Measurements from ENCODE around the gene IL1R1. TPM values are rescaled to one million over a fixed set of nuclear protein-coding genes. Genes with fewer than 3 reads are reported as not detected.
A peak's percentile ranks its signal among the peaks of the same experiment; 100 is the strongest.

Gene IL1R1
- total and polyA plus RNA-seq, 2 of the 4 experiments (the other 2 are of a cell fraction): 6.5 to 13.8 TPM

DNA sequence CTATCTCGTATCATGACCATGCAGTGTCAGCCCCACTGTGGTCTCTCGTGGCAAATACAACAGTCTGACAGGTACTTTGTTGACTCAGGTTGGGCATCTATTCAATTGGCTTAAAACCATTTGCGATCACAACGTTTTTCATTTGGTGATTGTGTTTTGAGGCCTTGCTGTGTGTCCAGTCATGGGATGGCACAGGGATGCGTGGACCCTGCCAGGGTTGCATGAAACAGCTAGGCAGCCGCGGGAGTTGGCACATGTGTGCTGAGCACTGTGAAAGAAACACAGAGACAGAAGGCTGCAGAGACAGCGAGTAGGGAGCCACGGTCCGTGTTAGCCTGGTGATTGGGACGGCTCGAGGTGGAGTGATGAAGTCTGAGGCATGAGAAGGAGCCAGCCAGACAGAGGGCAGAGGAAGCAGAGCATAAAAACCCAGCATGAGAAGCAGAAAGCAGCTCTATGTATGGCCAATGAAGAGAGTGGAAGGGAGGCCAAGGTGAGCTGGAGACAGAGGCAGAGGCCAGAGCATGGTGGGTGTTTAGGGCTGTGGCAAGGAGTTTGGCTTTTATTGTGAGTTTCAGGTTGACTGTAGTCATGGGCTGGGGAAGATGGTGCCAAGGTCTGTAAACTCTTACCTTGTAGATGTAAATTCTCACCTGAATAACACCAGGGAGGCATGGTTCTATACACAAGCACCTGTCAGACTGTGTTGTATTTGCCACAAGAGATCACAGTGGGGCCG lies 31.8 kb upstream of the IL1R1 start:
- DNase-seq: no peak
- Histone ChIP-seq H2BK20ac (ENCODE audit: low read depth, low read length) (no peak overlapping the region; the same call in 1 of the 2 replicates), H2BK15ac (ENCODE audit: low read depth, low read length) (peak overlapping the region; percentile 31; the same call in 2 of the 3 replicates), H2AK9ac (replicated peaks; ENCODE audit: low read depth, low read length, poor library complexity) (no peak overlapping the region), H3K4ac (ENCODE audit: low read depth, low read length) (no peak overlapping the region), H2AK5ac (ENCODE audit: low read depth, low read length) (peak overlapping the region; percentile 26), H3K9ac (ENCODE audit: low read depth, low read length) (no peak overlapping the region), H4K20me1 (ENCODE audit: insufficient read depth, low read length) (no peaks in the 10 kb centered on the region), H3K9me3 (ENCODE audit: control insufficient read depth, insufficient read depth, low read length) (no peaks in the 10 kb centered on the region), H3K18ac (ENCODE audit: low read depth, low read length) (no peak overlapping the region), H3K36me3 (ENCODE audit: control insufficient read depth, insufficient read depth, low read length) (peaks cover 22% of the 10 kb centered on the region), H3K27ac (ENCODE audit: insufficient read depth, low read length) (no peak overlapping the region), H3K4me1 (ENCODE audit: control insufficient read depth, insufficient read depth, low read length) (peaks cover 28% of the 10 kb centered on the region), H3K79me1 (ENCODE audit: low read depth in 1 of 2, low read length in 2 of 2) (peaks cover 2 to 20% of the 10 kb centered on the region in 2 experiments; a peak in 3 of 4 replicates), H2BK120ac (ENCODE audit: low read depth, low read length) (peak overlapping the region; percentile 8; the same call in 1 of the 2 replicates), H2BK5ac (ENCODE audit: low read depth, low read length, poor library complexity, severe bottlenecking) (no peak overlapping the region), H3K27me3 (ENCODE audit: control insufficient read depth, insufficient read depth, low read length) (no peaks in the 10 kb centered on the region), H3K4me2 (ENCODE audit: low read depth, low read length) (no peak overlapping the region), H3K4me3 (ENCODE audit: insufficient read depth, low read depth, low read length) (no peak overlapping the region), H3K9me1 (ENCODE audit: insufficient read depth, low read length) (peaks cover 11% of the 10 kb centered on the region), H3K23ac (ENCODE audit: low read depth, low read length) (no peak overlapping the region), H3K56ac (ENCODE audit: extremely low read depth, insufficient read depth, low read length) (no peak overlapping the region), H4K8ac (ENCODE audit: low read depth in 2 of 2, low read length in 2 of 2) (no peak overlapping the region), H2AFZ (replicated peaks; ENCODE audit: low read length, poor library complexity) (peak overlapping the region; percentile 24), H4K5ac (ENCODE audit: low read depth, low read length) (no peak overlapping the region), H3K14ac (replicated peaks; ENCODE audit: low read depth, low read length) (no peak overlapping the region), H4K91ac (ENCODE audit: insufficient read depth, low read depth, low read length) (no peak overlapping the region; the same call in 1 of the 2 replicates)
- in situ Hi-C loops (cut with MboI; ENCODE audit: low sequenced_read_pairs): no loop called here
- no TSS peak for BruUV-seq (replicated peaks)
- ATAC-seq (ENCODE audit: low read depth): no peak
- intact Hi-C loops (cut with micrococcal nuclease): no loop called here
- 88% methylated on average over 11 of the region's 13 CpGs; no CpG with 5 or more reads in 1 of the 2 experiments for WGBS, 2 experiments (ENCODE audit: extremely low coverage in 2 of 2, insufficient read length in 1 of 2)
- CTCF ChIA-PET: no interaction called here
- POLR2A ChIA-PET (ENCODE audit: unreplicated experiment): no interaction called here
- dilution Hi-C loops (cut with HindIII; ENCODE audit: low sequenced_read_pairs, unreplicated experiment): no loop called here
- TF ChIP-seq, protein P1, sequence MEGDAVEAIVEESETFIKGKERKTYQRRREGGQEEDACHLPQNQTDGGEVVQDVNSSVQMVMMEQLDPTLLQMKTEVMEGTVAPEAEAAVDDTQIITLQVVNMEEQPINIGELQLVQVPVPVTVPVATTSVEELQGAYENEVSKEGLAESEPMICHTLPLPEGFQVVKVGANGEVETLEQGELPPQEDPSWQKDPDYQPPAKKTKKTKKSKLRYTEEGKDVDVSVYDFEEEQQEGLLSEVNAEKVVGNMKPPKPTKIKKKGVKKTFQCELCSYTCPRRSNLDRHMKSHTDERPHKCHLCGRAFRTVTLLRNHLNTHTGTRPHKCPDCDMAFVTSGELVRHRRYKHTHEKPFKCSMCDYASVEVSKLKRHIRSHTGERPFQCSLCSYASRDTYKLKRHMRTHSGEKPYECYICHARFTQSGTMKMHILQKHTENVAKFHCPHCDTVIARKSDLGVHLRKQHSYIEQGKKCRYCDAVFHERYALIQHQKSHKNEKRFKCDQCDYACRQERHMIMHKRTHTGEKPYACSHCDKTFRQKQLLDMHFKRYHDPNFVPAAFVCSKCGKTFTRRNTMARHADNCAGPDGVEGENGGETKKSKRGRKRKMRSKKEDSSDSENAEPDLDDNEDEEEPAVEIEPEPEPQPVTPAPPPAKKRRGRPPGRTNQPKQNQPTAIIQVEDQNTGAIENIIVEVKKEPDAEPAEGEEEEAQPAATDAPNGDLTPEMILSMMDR (conservative IDR thresholded peaks at IDR 0.05; ENCODE audit: low read depth, low read length): no peak
- TF ChIP-seq RFX5 (IDR thresholded peaks at IDR 0.05; ENCODE audit: low read depth, low read length) (no peak), SMC3 (IDR thresholded peaks at IDR 0.05; ENCODE audit: low read depth, low read length) (no peak), BHLHE40 (IDR thresholded peaks at IDR 0.05; ENCODE audit: low read depth, low read length) (no peak), RCOR1 (IDR thresholded peaks at IDR 0.05; ENCODE audit: insufficient replicate concordance, low read length) (no peak), USF2 (IDR thresholded peaks at IDR 0.05; ENCODE audit: low read depth, low read length) (no peak), NFE2L2 (IDR thresholded peaks at IDR 0.05; ENCODE audit: low read depth, low read length) (no peak), MXI1 (IDR thresholded peaks at IDR 0.05; ENCODE audit: borderline replicate concordance, low read depth, low read length) (no peak), ELK1 (IDR thresholded peaks at IDR 0.05; ENCODE audit: borderline replicate concordance, low read depth, low read length) (no peak), CEBPB (IDR thresholded peaks at IDR 0.05; ENCODE audit: low read depth, low read length) (no peak), RAD21 (IDR thresholded peaks at IDR 0.05; ENCODE audit: low read length) (no peak), MAFK (IDR thresholded peaks at IDR 0.05; ENCODE audit: low read depth, low read length) (no peak), POLR2A (IDR thresholded peaks at IDR 0.05; ENCODE audit: low read depth, low read length) (no peak), MAZ (IDR thresholded peaks at IDR 0.05; ENCODE audit: borderline replicate concordance, low read depth, low read length) (no peak), CHD1 (IDR thresholded peaks at IDR 0.05; ENCODE audit: low read depth, low read length) (no peak)

All from IMR-90 (cell line).